ENCODE measurements around the gene FAM168A. TPM values are rescaled to one million over a fixed set of nuclear protein-coding genes. Genes with fewer than 3 reads are reported as not detected.
"Not testable (repeated sequence)": the region's sequence is repeated elsewhere in the genome, so short reads cannot be mapped to it uniquely, and the experiment has no call there.

The FAM168A gene
- total RNA-seq, 1 experiment from 2014 or later, result 35.8 TPM

- no peak for DNase-seq (ENCODE audit: low read depth)
Observed at GRCh38 chr11:73519266-73519665, 78.6 kb downstream of the FAM168A start.

DNA sequence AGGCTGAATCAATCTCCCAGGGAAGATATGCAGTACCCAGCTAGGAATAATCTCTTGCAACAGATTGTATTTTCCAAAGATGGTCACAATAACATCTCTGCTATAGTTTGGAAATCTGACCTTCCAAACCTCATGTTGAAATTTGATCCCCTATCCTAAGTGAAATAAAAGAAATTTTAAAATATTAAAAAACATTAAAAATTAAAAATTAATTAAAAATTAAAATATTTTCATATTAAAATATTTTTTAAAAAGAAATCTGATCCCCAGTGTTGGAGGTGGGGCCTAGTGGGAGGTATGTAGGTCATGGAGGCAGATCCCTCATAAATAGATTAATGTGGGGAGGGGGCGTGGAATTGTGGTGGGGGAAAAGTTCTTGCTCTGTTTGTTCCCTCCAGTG, 79.7 kb downstream of the FAM168A start:
- no peak for DNase-seq (ENCODE audit: low read depth)

- DNase-seq (ENCODE audit: low read depth), result no peak
Observed at GRCh38 chr11:73516080-73516479, 81.8 kb downstream of the FAM168A start.

GRCh38 chr11:73513707-73514106, 84.2 kb downstream of the FAM168A start:
- DNase-seq (ENCODE audit: low read depth), result no peak

DNA sequence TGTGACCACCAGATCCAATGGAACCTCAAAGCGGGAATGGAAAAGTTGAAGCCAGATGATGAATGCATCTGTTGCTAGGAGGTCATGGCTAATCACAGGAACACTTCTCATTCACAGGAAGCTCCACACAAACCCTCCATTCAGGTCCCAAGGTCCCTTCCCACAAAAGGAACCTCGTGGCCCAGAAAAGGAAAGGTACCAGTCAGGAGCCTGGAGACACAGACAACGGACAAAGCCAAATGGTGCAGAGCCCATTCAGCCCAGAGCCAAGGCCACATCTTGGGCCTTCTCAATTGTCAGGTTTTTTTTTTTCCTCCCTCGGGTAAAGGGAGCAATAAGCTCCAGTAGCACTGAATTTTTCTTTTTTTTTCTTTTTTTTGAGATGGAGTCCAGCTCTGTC, 87.0 kb downstream of the FAM168A start:
- no peak for DNase-seq (ENCODE audit: low read depth)

- no peak for DNase-seq (ENCODE audit: low read depth)
Observed at GRCh38 chr11:73510106-73510505, 87.8 kb downstream of the FAM168A start.

DNA sequence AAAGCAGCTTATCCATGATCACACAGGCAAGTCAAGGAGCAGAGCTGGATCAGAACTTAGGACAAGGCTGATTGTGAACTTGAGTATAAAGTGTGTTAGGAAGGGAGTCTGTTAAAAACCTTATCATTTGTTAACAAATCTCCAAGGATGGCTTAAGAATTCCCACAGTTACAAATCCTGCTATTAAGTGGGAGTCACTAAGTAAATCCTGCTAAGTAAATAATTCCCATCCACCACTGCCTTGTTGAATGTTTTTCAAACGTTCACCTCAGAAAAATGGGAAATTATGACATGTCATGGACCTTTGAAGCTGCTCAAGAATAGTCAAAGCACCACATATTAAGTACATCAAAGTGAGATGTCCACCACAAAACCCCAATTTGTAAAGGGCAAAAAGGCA, 88.7 kb downstream of the FAM168A start:
- DNase-seq (ENCODE audit: low read depth), result no peak

DNA sequence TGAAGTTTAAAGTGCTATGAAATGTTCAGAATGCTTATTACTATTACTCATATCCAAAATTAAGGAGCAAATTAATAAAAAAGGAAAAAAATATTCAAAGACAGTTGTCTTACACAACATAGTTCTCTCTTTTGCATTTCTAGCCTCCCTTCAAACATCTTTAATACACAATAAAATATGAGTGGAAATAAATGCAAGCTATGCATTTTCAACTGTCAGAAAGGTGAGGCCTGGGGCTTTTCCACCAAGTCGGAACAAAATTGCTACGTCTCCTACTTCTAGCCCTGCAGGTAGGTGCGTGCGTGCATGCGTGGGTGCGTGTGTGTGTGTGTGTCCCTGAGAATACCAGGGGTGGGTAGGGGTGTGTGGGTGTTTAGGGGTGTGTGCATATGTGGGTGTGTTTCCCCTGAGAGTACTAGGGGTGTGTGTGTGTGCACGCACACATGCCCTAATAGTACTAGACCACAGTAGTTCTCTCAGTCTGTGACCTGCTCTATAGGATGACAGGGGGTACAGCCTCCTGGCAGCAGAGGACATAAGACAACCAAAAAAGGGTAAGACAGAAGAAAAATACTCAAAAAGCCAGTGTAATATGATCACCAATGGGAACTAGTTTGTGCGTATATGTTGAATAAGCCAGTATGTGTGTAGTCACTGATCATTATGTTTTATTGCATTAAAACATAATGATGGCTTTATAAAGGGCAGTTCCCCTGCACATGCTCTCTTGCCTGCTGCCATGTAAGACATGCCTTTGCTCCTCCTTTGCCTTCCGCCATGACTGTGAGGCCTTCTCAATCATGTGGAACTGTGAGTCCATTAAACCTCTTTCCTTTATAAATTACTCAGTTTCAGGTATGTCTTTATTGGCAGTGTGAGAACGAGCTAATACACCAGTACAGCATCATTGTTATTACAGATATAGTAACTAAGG, 89.4 kb downstream of the FAM168A start:
- no peak for DNase-seq (ENCODE audit: low read depth)

DNA sequence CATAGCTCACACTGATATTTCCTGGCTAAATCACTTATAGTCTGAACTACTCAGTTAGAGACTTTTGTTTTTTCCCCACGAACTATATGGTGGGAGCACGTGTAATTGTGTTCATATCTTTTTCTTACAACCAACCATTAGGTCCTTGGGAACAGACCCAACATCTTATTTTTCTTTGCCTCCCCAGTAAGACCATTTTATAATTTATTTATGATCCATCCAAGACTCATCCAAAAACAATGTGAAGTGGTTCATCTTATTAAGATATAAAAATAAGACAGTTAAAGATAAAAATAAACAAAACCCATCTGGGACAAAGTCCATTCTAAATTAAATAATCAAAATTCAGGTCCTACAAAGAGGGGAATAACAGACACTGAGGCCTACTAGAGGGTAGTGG, 90.8 kb downstream of the FAM168A start:
- DNase-seq (ENCODE audit: low read depth), result peak; percentile 31

GRCh38 chr11:73506038-73506437, 91.9 kb downstream of the FAM168A start:
- no peak for DNase-seq (ENCODE audit: low read depth)

DNA sequence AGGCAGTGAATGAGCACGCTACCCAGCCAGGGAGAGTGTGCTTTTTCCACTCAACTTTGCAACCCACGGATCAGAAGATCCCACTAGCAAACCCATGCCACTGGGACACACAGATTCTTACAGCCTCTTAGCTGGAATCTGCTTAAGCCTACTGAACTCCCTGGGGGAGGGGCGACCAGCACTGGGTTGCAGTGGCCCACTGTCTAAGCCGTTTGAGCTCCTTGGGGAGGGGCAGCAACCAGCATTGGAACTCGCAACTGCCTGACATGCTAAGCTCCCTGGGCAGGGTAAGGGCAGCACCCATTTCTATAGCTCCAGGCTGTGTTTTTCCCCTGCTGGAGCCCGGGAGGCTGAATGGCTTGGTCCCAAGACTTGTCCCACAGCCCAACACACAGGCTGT, 99.6 kb downstream of the FAM168A start:
- no peak for DNase-seq (ENCODE audit: low read depth)

- no peak for DNase-seq (ENCODE audit: low read depth)
Observed at GRCh38 chr11:73496134-73496533, 101.8 kb downstream of the FAM168A start.

GRCh38 chr11:73495731-73496130, 102.2 kb downstream of the FAM168A start:
- DNase-seq (ENCODE audit: low read depth), result no peak

DNA sequence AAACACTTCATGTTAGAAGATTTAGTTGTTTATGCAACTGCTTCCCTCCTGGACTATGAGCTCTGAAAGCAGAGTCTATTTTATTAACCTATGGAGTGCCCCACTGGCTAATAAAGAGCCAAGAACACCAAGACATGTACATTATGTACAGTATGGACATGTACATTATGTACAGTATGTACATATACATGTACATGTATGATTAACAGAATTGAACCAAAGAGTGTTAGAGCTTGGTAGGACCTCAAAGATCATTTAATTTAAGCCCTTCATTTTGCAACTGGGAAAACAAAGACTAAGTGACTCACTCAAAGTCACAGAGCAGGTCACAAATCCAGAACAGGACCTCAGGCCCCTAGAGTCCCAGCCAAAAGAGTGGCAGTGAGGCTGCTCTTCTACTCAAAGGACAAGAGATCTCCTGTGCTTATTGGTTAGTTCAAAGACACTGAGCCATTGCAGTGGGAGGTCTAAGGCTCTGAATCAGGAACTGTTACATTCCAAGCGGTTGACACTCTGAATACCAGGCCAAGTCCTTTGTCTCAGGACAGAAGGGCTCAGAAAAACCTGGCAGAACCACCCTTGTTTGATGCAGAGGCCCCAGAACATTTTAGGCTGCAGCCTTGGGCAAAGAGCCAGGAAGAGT, 103.8 kb downstream of the FAM168A start:
- DNase-seq (ENCODE audit: low read depth), result peak; percentile 98

- DNase-seq (ENCODE audit: low read depth), result no peak
Observed at GRCh38 chr11:73481626-73482025, 116.3 kb downstream of the FAM168A start.

DNA sequence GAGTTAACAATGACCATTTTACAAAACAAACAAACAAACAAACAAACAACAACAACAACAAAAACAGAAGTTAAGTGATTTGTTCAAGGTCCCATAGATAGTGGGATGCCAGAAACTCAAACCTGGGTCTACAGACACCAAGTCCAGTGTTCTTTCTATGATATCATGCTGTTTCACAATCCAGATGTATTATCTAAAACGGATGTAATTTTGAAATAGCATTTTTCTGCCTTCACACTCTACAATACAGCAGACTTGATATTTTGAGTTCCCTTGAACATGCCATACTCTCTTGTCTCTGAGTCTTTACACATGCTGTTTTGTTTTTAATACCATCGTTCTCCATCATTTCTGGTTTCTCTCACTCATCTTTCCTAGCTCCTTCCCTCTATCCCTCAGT, 117.2 kb downstream of the FAM168A start:
- no peak for DNase-seq (ENCODE audit: low read depth)

GRCh38 chr11:73478737-73479347, 119.1 kb downstream of the FAM168A start:
- peak; percentile 48 for DNase-seq (ENCODE audit: low read depth)

DNA sequence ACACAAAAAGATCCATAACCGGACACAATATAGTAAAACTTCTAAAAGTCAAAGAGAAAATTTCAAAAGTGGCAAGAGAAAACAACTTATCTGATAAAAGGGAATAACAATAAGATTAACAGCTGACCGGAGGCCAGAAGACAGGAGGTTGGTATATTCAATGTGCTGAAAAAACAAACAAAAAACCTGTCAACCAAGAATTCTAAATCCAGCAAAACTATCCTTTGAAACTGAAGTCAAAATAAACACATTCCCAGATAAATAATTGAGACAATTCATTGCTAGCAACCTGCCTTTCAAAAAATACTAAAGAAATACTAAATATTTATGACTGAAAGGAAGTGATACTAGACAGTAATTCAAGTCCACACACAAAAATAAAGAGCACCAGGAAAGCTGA, 120.4 kb downstream of the FAM168A start:
- no peak for DNase-seq (ENCODE audit: low read depth)

DNA sequence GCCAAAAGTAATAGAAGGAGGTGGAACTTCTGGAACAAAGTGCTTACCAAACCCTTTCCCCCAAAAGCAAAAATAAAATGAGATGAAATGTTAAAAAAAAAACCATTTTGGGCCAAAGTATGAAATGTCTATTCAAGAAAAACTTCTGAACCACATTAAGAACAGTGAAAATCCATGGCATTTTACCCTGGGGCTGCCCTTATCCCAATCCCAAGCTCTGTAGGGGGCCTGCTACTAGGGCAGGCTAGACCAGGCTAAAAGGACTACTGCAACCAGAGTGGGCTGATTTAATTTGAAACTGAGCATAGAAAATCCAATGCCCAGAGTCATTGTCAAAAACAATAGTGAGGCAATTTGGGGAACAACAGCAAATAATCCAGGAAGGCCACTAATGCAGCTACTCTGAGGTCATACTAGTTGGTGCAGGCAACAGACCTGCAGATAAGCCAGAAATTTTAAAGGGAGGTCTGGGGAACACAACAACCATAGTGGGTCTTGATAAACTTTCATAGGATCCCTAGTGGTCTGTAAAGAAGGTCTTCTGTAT, 122.3 kb downstream of the FAM168A start:
- DNase-seq (ENCODE audit: low read depth), result no peak

DNA sequence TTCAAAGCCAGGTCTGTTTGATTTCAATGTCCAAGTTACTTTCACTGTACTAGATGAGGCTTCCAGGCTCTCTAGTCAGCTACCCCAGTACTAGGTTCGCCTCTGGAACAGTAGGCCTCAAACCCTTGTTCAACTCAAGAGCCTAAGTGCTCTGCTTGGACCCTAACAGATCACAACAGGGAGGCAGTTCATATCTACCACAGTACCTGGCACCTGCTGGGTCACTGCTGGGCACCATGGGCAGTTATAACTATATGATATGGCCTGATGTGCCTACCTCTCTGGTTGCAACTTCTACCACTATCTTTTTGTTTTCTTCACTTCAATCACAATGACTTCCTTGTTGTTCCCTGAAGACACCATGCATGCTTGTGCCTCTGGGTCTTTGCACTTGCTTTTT, 124.7 kb downstream of the FAM168A start:
- DNase-seq (ENCODE audit: low read depth), result no peak

DNA sequence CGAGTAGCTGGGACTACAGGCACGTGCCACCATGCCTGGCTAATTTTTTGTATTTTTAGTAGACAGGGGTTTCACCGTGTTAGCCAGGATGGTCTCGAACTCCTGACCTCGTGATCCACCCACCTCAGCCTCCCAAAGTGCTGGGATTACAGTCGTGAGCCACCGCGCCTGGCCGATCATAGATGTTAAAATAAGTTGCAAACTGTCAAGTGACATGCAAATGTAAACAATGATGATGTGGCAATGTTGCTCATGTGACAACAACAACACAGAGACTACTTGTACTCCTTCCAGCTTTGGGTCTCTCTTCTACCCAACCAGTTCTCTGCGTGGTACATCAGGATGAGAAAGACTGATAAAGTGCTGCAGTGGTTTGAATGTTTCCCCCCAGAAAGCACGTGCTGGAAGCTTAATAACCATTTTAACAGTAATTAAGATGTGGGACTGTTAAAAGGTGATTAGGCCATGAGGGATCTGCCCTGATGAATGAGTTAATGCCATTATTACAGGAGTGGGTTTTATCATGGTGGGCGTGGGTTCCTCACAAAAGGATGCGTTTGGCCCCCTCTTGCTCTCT, 127.8 kb downstream of the FAM168A start:
- not testable (repeated sequence) for DNase-seq (ENCODE audit: low read depth)

DNA sequence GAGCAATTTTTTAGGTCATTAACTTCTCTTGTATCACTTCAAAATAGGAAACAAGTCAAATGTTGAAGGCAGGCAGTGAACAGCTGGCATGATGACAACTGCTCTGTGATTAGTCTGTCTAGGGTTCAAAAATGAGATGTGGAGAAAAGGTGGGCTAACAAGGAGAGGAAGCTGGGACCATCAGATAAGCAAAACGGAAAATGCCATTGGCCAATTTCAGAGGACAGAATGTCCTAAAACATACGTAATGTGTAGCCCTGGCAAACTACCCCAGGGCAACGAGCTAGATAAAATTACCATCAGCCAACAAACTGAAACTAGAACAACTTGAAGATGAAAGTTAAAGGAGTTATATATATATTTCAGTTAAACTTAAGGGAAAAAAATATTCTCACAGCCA, 128.5 kb downstream of the FAM168A start:
- no peak for DNase-seq (ENCODE audit: low read depth)

All from M059J (cell line).